ENCODE results near the gene TRIM75. TPM values are rescaled to one million over a fixed set of nuclear protein-coding genes. Genes with fewer than 3 reads are reported as not detected.

TRIM75 gene
- total RNA-seq (2021; fragmentation: NEBNext Ultra II Directional; extraction: Animal tissue kit (Norgen Biotek cat#: 25700)): not detected
- long read RNA-seq: 0 reads

DNA sequence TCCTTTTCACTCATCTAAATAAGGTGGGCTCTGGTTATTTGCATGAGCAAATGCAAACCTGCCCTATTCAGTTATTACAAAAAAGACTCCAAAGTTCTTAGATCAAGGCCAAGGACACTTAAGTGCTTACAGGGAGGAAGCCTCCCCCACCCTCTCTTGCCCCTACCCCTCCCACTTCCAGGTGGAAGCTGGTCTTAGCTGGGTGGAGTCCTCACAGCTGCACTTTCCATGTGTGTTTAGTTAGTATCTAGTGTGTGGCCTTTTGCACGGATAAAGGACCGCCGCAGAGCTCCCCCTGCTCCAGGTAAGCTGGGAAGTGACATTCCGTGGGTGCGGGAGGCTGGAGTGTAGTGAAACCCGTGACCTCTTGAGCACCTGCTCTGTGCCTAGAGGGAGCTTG is at the start of gene TRIM75:
Gene TRIM75, plus strand, starts transcription at position 222 of the 400 bp plus-strand sequence. CDS start 5,282 bp downstream, outside the sequence.
- no peak within 1 kb of the TSS for H3K4me3 Mint-ChIP-seq

DNA sequence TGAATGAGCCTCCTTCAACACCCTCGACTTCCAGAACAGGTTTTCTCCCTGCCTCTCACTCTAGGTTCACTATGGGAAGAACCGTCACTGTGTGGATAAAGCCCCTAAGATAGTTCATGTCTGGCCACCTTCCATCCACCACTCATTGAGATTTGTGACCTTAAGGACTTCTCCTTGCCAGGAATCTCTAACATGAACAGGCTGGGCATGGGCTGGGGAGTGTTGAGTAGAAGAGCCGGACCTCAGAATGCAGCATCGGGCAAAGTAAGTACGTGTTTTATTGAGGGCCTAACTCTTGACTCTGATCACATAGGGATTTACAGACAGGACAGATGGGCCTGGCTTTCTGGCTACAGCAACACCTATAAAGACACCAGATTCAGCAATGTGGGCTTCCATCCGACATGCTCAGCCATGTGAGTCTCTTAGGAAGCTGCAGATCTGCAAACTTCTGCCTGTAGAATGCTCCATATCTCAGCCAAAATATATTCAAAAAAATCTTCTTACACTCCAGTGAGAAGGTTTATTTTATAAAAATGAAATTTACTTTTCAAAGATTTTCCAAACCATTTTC is 48.2 kb upstream of the TRIM75 start:
- Mint-ChIP-seq H3K27me3 (ENCODE audit: insufficient read depth) (peaks cover 2% of the 10 kb centered on the region), H3K36me3 (ENCODE audit: low read depth) (no peaks in the 10 kb centered on the region), H3K4me3 (no peak overlapping the region), H3K9me3 (no peaks in the 10 kb centered on the region; the same call in 1 of the 2 replicates), H3K4me1 (ENCODE audit: low read depth) (no peaks in the 10 kb centered on the region), H3K27ac (no peak overlapping the region)
- TF ChIP-seq, protein P1, sequence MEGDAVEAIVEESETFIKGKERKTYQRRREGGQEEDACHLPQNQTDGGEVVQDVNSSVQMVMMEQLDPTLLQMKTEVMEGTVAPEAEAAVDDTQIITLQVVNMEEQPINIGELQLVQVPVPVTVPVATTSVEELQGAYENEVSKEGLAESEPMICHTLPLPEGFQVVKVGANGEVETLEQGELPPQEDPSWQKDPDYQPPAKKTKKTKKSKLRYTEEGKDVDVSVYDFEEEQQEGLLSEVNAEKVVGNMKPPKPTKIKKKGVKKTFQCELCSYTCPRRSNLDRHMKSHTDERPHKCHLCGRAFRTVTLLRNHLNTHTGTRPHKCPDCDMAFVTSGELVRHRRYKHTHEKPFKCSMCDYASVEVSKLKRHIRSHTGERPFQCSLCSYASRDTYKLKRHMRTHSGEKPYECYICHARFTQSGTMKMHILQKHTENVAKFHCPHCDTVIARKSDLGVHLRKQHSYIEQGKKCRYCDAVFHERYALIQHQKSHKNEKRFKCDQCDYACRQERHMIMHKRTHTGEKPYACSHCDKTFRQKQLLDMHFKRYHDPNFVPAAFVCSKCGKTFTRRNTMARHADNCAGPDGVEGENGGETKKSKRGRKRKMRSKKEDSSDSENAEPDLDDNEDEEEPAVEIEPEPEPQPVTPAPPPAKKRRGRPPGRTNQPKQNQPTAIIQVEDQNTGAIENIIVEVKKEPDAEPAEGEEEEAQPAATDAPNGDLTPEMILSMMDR (IDR thresholded peaks at IDR 0.05): no peak
- no peak for DNase-seq

More for the DNA sequence above, at the start of gene TRIM75:
- Mint-ChIP-seq H3K4me1 (ENCODE audit: low read depth) (no peaks in the 10 kb centered on the region), H3K27ac (no peak within 1 kb of the TSS), H3K9me3 (no peaks in the 10 kb centered on the region), H3K36me3 (ENCODE audit: low read depth) (no peaks in the 10 kb centered on the region), H3K27me3 (ENCODE audit: insufficient read depth) (peaks cover 5% of the 10 kb centered on the region)
- TF ChIP-seq, protein P1 (IDR thresholded peaks at IDR 0.05): no peak
- DNase-seq: no peak

DNA sequence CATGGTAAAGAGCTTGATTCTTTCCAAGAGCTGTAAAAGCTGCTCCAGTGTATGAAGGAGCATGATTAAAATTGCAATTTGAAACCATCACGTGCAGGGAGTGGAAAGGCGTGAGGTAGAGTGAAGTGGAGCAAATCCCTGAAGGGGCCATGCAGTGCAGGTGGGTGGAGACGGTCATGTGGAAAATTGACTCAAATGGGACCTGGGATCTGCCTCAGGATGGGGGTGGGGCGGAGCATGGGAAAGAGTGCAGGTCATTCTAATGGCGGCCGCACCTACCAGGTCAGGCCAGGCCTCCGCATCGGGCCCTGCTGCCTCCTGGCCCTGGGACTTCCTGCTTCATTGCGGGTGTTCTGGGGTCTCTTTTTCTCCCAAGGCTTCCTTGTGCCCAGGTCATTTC is 47.2 kb upstream of the TRIM75 start:
- TF ChIP-seq, protein P1 (IDR thresholded peaks at IDR 0.05): no peak
- DNase-seq: no peak
- H3K27me3 Mint-ChIP-seq (ENCODE audit: insufficient read depth): peaks cover 3% of the 10 kb centered on the region
- H3K4me3 Mint-ChIP-seq: no peak overlapping the region
- H3K4me1 Mint-ChIP-seq (ENCODE audit: low read depth): no peaks in the 10 kb centered on the region
- no peak overlapping the region for H3K27ac Mint-ChIP-seq
- no peaks in the 10 kb centered on the region for H3K36me3 Mint-ChIP-seq (ENCODE audit: low read depth)
- H3K9me3 Mint-ChIP-seq: no peaks in the 10 kb centered on the region; the same call in 1 of the 2 replicates

DNA sequence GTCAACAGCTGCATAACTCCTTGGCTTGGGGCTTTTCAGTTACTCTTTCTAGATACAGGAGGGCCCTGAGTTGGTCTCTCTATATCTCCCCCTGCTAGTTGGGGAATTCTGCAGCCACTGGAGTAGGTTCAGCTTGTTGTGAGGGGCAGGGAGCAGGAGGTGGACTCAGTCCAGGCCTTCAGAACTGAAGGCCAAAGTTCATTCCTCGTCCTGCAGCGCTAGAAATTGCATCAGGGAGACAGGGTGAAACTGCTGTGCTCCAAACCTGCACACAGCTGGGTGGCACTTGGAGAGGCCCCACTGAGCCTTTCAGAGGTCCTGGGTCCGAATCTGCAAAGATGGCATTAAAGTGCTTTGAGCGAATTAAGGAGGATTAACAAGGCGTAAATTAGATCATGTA is 46.8 kb upstream of the TRIM75 start:
- Mint-ChIP-seq H3K27me3 (ENCODE audit: insufficient read depth) (peaks cover 3% of the 10 kb centered on the region), H3K36me3 (ENCODE audit: low read depth) (no peaks in the 10 kb centered on the region), H3K4me1 (ENCODE audit: low read depth) (no peaks in the 10 kb centered on the region), H3K4me3 (no peak overlapping the region), H3K9me3 (no peaks in the 10 kb centered on the region; the same call in 1 of the 2 replicates), H3K27ac (no peak overlapping the region)
- no peak for DNase-seq
- TF ChIP-seq, protein P1 (IDR thresholded peaks at IDR 0.05): no peak

DNA sequence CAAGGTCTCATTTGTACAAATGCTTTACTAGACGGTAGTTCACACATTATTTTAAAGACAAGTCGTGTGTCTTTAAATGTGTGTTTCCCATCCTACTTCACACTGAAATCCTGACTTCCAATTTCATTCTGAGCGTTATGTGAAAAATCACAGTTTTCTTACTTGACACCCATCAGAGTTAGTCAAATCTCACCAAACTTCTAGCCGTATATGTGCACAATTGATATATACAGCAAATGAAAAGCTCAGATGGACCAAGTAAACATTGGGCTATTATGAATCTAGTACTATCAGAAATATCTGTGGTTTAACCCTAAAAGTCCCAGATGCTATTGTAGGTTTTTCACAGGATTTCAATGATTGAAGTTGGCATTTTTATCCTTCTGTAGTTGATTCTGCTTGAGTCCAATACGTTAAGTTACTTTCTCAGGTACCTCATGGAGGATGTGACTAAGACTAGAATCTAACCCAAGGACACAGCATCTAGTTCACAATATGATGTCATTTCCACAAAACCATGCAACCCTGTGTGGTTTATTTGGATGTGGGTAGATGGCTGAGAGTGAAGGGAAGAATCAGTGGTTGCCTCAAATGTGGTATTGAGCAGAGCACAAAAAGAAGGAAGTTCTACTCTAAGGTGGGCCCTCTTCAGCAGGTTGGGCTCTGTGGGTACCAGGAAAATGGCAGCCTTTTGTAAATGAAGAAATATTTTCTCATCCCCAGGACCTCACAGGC is 44.0 kb upstream of the TRIM75 start:
- H3K27me3 Mint-ChIP-seq (ENCODE audit: insufficient read depth): peaks cover 3% of the 10 kb centered on the region
- no peak overlapping the region for H3K4me3 Mint-ChIP-seq
- no peak for DNase-seq
- H3K4me1 Mint-ChIP-seq (ENCODE audit: low read depth): no peaks in the 10 kb centered on the region
- H3K27ac Mint-ChIP-seq: no peak overlapping the region
- no peaks in the 10 kb centered on the region for H3K36me3 Mint-ChIP-seq (ENCODE audit: low read depth)
- no peaks in the 10 kb centered on the region; the same call in 1 of the 2 replicates for H3K9me3 Mint-ChIP-seq
- TF ChIP-seq, protein P1 (IDR thresholded peaks at IDR 0.05): no peak

Data from HFFc6 (cell line).